ENCODE measurements around the gene CD1E.

DNA sequence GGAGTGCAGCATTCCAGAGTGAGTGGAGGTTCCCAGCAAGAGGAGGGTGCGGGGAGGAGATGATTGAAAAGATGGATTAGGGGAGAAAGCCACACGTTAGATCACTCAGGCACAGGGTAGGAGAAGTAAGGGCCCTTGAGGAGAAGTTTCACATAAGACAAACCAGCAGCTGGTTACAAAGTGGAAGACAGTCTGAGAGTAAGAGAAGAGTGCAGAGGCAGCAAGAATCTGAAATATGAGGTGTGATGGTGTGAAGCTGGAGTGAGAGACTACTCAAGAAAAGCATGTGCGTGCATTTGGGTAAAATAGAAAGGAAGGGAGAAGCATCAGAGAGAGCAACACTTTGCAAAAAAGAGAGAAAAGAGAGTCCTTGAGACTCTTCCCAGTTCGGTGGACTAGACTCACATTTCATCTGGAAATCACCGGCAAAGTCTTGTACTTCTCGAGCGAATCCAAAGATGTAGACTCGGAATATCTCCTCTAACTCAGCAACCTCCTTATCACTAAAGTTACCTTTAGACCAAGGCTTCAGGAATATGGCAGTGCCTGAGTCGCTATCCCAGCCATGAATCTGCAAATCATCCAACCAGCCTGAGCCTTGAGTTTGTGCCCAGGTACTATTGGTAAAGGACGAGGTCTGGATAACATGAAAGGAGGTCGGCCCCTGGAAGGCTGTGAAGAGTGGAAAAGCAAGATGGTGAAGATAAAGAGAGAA is 23.1 kb upstream of the CD1E start:
- TF ChIP-seq POLR2A (IDR thresholded peaks at IDR 0.05; ENCODE audit: low read length) (no peak), GATA1 (IDR thresholded peaks at IDR 0.05; ENCODE audit: low read depth, low read length) (no peak)

Data from erythroblast (primary cell).